ENCODE measurements around the gene MFSD2A. TPM values are rescaled to one million over a fixed set of nuclear protein-coding genes. Genes with fewer than 3 reads are reported as not detected.
"Not testable (repeated sequence)": the region's sequence is repeated elsewhere in the genome, so short reads cannot be mapped to it uniquely, and the experiment has no call there.

MFSD2A gene
- total RNA-seq, 1 donor from 2014 or later, result 56.2 TPM

- peaks cover 12% of the 10 kb centered on the region for H3K27me3 Mint-ChIP-seq (ENCODE audit: insufficient read depth)
- H3K9me3 Mint-ChIP-seq; intact Hi-C loops (cut with micrococcal nuclease); H3K27ac Mint-ChIP-seq; H3K36me3 Mint-ChIP-seq (ENCODE audit: low read depth); H3K4me1 Mint-ChIP-seq (ENCODE audit: low read depth); DNase-seq (ENCODE audit: low spot score); H3K4me3 Mint-ChIP-seq: not testable (repeated sequence)
These were observed 52.6 kb downstream of the MFSD2A start for GRCh38 chr1:40007481-40008034.

- peaks cover 6% of the 10 kb centered on the region for H3K9me3 Mint-ChIP-seq
- H3K27me3 Mint-ChIP-seq (ENCODE audit: insufficient read depth), result peaks cover 16% of the 10 kb centered on the region
- intact Hi-C loops (cut with micrococcal nuclease), result no loop called here
- DNase-seq (ENCODE audit: low spot score), result no peak
- no peaks in the 10 kb centered on the region for H3K36me3 Mint-ChIP-seq (ENCODE audit: low read depth)
- no peaks in the 10 kb centered on the region for H3K4me1 Mint-ChIP-seq (ENCODE audit: low read depth)
- no peak overlapping the region for H3K27ac Mint-ChIP-seq
- no peak overlapping the region for H3K4me3 Mint-ChIP-seq
These were observed 56.3 kb downstream of the MFSD2A start for GRCh38 chr1:40011198-40011597.

- Mint-ChIP-seq H3K36me3 (ENCODE audit: low read depth) (peaks cover 2% of the 10 kb centered on the region), H3K9me3 (peaks cover 6% of the 10 kb centered on the region), H3K27ac (no peak overlapping the region), H3K27me3 (ENCODE audit: insufficient read depth) (peaks cover 20% of the 10 kb centered on the region), H3K4me1 (ENCODE audit: low read depth) (no peaks in the 10 kb centered on the region), H3K4me3 (no peak overlapping the region)
- intact Hi-C loops (cut with micrococcal nuclease), result no loop called here
- no peak for DNase-seq (ENCODE audit: low spot score)
These were observed 59.3 kb downstream of the MFSD2A start for GRCh38 chr1:40014253-40014706.

GRCh38 chr1:40014812-40015594 is 60.1 kb downstream of the MFSD2A start:
- H3K4me3 Mint-ChIP-seq, result no peak overlapping the region
- H3K36me3 Mint-ChIP-seq (ENCODE audit: low read depth), result peaks cover 2% of the 10 kb centered on the region
- H3K4me1 Mint-ChIP-seq (ENCODE audit: low read depth), result no peaks in the 10 kb centered on the region
- no peak for DNase-seq (ENCODE audit: low spot score)
- H3K27me3 Mint-ChIP-seq (ENCODE audit: insufficient read depth), result peaks cover 20% of the 10 kb centered on the region
- peaks cover 6% of the 10 kb centered on the region for H3K9me3 Mint-ChIP-seq
- intact Hi-C loops (cut with micrococcal nuclease), result no loop called here
- H3K27ac Mint-ChIP-seq, result no peak overlapping the region

- intact Hi-C loops (cut with micrococcal nuclease), result no loop called here
- Mint-ChIP-seq H3K4me1 (ENCODE audit: low read depth) (no peaks in the 10 kb centered on the region), H3K4me3 (no peak overlapping the region), H3K27me3 (ENCODE audit: insufficient read depth) (peaks cover 21% of the 10 kb centered on the region), H3K36me3 (ENCODE audit: low read depth) (peaks cover 2% of the 10 kb centered on the region), H3K27ac (no peak overlapping the region), H3K9me3 (no peaks in the 10 kb centered on the region)
- DNase-seq (ENCODE audit: low spot score), result no peak
These were observed 63.1 kb downstream of the MFSD2A start for GRCh38 chr1:40017951-40018575.

Other genes with a start within 250 kb of the MFSD2A start
- 68.1 and 75.0 TPM in 2 replicates for gene PPIE, start 216.3 kb upstream of the MFSD2A start, total RNA-seq
- gene OXCT2, start 183.8 kb upstream of the MFSD2A start, total RNA-seq, result 1.6 and 1.7 TPM in 2 replicates
- 0.31 and 0.42 TPM in 2 replicates for gene BMP8B, start 166.3 kb upstream of the MFSD2A start, total RNA-seq
- gene TRIT1, start 71.6 kb upstream of the MFSD2A start, total RNA-seq, result 22.7 and 23.7 TPM in 2 replicates
- 0.56 and 0.62 TPM in 2 replicates for gene MYCL, start 53.2 kb upstream of the MFSD2A start, total RNA-seq
- gene CAP1, start 85.6 kb downstream of the MFSD2A start, total RNA-seq, result 421 and 435 TPM in 2 replicates
- gene PPT1, start 142.1 kb downstream of the MFSD2A start, total RNA-seq, result 101 and 110 TPM in 2 replicates
- gene RLF, start 206.2 kb downstream of the MFSD2A start, total RNA-seq, result 18.2 and 19.9 TPM in 2 replicates

All from activated T-helper 1 cell treated with anti-CD3 and anti-CD28 coated beads, Interleukin-12 subunit alpha, Interleukin-12 subunit beta, Interleukin-2, Interleukin-4 antibody, amounts not matched to agents 30 ng/mL and 10 ng/mL and 1 ng/mL, durations not matched to agents 14 hours and 24 hours and 36 hours (primary cell).